PFSK-1 (cell line): Measurements from ENCODE around the gene ZNF654.

ENCODE experiments used
- FOXP2 ChIP-seq: optimal IDR thresholded peaks from 2 replicates; pipeline ENCODE3; 2011; ENCODE audit warnings: borderline replicate concordance, control low read depth, inconsistent platforms; ENCODE audit not compliant: insufficient read depth; ENCODE audit errors: extremely low read length, extremely low read depth
- POLR2AphosphoS5 ChIP-seq: IDR thresholded peaks from 2 replicates; pipeline ENCODE4 v1.6.1; 2012; ENCODE audit warnings: low read depth, mild to moderate bottlenecking, control low read depth, low read length, moderate library complexity
- SIN3A ChIP-seq: IDR thresholded peaks from 2 replicates; pipeline ENCODE4 v1.6.1; 2012; ENCODE audit warnings: mild to moderate bottlenecking, low read length, moderate library complexity, borderline replicate concordance; ENCODE audit not compliant: insufficient read depth
- TAF1 ChIP-seq: IDR thresholded peaks from 2 replicates; pipeline ENCODE4 v1.6.1; 2012; ENCODE audit warnings: low read length, control low read depth, borderline replicate concordance; ENCODE audit not compliant: insufficient read depth
- TF ChIP-seq, protein P1 (sequence below), 2 experiments: IDR thresholded peaks; 2 replicates each; pipeline versions ENCODE4 v1.6.1 to v1.8.0; 2011 to 2012; ENCODE audit warnings: low read depth in 2 of 2, low read length in 2 of 2, control low read depth in 1 of 2, inconsistent platforms in 1 of 2, mild to moderate bottlenecking in 1 of 2, moderate library complexity in 1 of 2; ENCODE audit not compliant: insufficient read depth in 1 of 2

The ZNF654 gene

DNA sequence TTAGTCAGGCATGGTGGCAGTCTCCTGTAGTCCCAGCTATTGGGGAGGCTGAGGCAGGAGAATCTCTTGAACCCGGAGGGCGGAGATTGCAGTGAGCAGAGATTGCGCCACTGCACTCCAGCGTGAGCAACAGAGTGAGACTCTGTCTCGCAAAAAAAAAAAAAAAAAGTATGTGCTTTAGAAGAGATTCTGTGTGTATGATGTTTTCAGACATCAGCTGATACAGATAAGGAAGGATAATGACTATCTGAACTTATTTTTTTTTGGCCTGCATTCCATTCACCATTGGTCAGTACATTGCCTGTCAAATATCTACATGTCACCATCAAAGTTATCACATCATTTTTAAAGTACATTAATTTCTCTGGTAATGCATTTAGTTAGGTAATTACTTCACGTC is 108.1 kb downstream of the ZNF654 start:
- no peak for TF ChIP-seq SIN3A
- no peak for TF ChIP-seq FOXP2
- TF ChIP-seq, protein P1, sequence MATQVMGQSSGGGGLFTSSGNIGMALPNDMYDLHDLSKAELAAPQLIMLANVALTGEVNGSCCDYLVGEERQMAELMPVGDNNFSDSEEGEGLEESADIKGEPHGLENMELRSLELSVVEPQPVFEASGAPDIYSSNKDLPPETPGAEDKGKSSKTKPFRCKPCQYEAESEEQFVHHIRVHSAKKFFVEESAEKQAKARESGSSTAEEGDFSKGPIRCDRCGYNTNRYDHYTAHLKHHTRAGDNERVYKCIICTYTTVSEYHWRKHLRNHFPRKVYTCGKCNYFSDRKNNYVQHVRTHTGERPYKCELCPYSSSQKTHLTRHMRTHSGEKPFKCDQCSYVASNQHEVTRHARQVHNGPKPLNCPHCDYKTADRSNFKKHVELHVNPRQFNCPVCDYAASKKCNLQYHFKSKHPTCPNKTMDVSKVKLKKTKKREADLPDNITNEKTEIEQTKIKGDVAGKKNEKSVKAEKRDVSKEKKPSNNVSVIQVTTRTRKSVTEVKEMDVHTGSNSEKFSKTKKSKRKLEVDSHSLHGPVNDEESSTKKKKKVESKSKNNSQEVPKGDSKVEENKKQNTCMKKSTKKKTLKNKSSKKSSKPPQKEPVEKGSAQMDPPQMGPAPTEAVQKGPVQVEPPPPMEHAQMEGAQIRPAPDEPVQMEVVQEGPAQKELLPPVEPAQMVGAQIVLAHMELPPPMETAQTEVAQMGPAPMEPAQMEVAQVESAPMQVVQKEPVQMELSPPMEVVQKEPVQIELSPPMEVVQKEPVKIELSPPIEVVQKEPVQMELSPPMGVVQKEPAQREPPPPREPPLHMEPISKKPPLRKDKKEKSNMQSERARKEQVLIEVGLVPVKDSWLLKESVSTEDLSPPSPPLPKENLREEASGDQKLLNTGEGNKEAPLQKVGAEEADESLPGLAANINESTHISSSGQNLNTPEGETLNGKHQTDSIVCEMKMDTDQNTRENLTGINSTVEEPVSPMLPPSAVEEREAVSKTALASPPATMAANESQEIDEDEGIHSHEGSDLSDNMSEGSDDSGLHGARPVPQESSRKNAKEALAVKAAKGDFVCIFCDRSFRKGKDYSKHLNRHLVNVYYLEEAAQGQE (IDR thresholded peaks at IDR 0.05; ENCODE audit: insufficient read depth in 1 of 2, low read depth in 2 of 2, low read length in 2 of 2) = no peak
- TF ChIP-seq POLR2AphosphoS5 = no peak
- no peak for TF ChIP-seq TAF1

DNA sequence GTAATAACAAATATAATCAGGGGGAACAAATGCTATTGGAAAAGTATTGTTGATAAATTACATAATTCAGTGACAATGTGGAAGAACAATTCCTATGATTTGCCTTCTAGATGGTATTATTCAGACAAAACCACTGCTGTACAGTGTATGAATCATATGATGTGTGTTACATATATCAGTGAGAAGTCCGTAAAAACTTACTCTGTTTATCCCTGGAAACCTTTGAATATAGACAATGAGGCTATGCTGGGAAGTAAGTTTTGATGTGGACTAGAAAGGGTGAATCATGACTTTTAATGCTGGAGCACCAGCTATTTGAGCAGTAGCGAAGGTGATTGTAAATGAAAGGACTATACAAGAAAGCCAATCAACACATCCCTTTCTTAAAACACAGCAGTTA is 108.6 kb downstream of the ZNF654 start:
- TF ChIP-seq, protein P1 (IDR thresholded peaks at IDR 0.05; ENCODE audit: insufficient read depth in 1 of 2, low read depth in 2 of 2, low read length in 2 of 2) = no peak
- TF ChIP-seq POLR2AphosphoS5 (no peak), SIN3A (no peak), TAF1 (no peak), FOXP2 (no peak)

DNA sequence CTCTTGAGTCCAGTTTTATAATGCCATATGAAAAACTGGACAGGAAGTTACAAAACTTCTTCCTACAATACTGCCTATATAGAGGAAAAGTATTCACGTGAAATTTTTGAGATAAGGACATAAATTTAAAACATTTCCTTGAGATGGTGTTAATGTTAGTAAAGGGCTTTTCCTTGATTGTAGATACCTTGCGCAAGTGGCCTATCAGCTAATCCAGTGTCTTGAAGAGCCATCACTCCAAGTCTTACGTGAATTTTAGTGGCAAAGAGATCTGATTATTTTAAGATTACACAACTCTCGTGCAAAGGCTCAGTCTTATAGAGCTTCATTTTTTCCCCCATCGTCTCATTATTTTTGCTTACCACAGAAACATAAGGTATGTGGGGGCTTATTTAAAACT is 109.1 kb downstream of the ZNF654 start:
- TF ChIP-seq FOXP2 (no peak), TAF1 (no peak), SIN3A (no peak), POLR2AphosphoS5 (no peak)
- TF ChIP-seq, protein P1 (IDR thresholded peaks at IDR 0.05; ENCODE audit: insufficient read depth in 1 of 2, low read depth in 2 of 2, low read length in 2 of 2) = no peak

DNA sequence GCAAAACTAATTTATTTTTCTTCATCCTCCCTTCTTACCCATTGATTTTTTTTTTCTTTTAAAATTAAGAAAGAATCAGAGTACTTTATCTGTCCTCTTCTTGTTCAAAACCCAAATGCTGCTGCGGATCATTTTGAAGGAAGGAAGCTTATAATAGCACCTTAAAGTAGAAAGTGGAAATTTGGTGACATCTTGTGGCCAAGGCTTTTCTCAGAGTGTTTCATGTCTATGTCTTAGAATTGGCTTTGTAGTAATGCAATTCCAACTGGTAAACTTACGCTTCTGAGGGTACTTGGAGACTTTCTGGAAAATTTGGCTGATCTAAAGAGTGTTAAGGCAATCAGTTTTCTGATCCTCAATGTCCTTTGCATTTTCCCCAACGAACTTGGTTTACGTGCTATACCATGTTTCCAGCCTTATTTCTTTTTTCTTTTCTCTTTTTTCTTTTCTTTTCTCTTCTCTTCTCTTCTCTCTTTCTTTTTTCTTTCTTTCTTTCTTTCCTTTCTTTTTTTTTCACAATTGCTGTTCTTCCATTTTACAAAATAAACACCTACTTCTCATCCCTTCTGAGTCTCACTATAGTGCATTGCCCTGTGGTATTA is 121.4 kb downstream of the ZNF654 start:
- TF ChIP-seq POLR2AphosphoS5 (no peak), SIN3A (no peak), TAF1 (no peak)
- TF ChIP-seq, protein P1 (IDR thresholded peaks at IDR 0.05; ENCODE audit: insufficient read depth in 1 of 2, low read depth in 2 of 2, low read length in 2 of 2) = no peak

DNA sequence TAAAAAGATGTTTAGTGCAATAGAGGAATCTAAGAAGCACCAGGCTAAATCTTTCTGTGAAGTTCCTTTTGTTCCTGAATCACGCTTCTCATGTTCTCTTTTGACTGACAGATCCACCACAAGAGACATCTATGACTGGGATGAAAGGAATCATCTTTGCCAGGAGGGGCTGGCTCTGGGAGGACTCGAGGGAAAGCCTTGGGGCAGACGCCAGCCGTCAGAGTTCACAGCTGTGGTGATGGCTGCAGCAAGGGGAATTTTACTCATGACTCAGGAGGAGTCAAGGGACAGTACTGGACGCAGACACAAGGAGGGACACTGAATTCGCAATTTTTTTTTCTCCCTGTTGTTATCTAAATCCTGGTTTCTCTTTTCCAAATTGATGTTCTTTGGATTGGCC is 129.4 kb downstream of the ZNF654 start:
- TF ChIP-seq POLR2AphosphoS5 = no peak
